ENCODE measurements around the gene KDELR1.
A peak's percentile ranks its signal among the peaks of the same experiment; 100 is the strongest.
"Not testable (repeated sequence)": the region's sequence is repeated elsewhere in the genome, so short reads cannot be mapped to it uniquely, and the experiment has no call there.

Gene KDELR1

DNA sequence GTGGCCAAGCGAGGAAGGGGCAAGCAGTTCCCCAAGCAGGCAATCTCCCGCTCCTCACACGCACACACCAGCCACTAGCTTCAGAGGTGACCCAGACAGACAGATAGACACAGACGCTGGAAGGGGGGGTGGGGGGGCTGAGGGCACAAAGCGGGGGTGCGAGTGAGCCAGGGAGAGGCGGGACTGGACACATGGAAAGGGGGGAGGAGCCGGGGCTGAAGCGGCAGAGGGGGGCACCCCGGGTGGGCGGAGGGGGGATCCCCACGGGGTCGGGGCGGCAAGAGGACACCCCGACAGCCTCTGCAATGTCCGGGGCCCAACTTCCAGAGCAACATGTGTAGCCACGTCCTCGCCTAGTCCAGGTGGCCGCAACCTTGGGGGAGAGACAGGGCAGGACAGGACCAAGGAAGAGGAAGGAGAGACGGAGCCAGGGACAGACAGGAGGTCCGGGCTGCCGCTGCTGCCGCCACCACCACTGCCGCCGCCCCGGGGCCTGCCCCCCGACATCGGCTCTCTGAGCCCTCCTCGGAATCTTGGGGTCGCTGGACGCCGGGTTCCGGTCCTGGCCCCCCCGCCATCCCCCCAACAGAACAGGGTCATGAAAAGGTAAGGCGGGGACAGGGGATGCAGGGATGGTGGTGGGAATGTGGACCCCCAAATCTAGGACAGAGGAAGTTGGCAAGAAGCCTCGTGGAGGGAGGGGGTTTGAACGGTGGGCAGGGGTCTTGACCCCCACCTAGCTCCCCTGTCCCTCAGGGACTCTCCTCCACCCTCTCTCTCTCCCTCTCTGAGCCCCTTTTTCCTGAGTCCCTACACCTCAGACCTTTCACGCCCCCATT, 3.2 kb upstream of the KDELR1 start:
- in situ Hi-C loops (cut with MboI; ENCODE audit: low sequenced_read_pairs, unreplicated experiment): no loop called here
- no peak for DNase-seq (ENCODE audit: low spot score)
- TF ChIP-seq, protein P1, sequence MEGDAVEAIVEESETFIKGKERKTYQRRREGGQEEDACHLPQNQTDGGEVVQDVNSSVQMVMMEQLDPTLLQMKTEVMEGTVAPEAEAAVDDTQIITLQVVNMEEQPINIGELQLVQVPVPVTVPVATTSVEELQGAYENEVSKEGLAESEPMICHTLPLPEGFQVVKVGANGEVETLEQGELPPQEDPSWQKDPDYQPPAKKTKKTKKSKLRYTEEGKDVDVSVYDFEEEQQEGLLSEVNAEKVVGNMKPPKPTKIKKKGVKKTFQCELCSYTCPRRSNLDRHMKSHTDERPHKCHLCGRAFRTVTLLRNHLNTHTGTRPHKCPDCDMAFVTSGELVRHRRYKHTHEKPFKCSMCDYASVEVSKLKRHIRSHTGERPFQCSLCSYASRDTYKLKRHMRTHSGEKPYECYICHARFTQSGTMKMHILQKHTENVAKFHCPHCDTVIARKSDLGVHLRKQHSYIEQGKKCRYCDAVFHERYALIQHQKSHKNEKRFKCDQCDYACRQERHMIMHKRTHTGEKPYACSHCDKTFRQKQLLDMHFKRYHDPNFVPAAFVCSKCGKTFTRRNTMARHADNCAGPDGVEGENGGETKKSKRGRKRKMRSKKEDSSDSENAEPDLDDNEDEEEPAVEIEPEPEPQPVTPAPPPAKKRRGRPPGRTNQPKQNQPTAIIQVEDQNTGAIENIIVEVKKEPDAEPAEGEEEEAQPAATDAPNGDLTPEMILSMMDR (IDR thresholded peaks at IDR 0.05; ENCODE audit: borderline replicate concordance, control extremely low read depth, extremely low read depth, insufficient read depth, missing control alignments): no peak

DNA sequence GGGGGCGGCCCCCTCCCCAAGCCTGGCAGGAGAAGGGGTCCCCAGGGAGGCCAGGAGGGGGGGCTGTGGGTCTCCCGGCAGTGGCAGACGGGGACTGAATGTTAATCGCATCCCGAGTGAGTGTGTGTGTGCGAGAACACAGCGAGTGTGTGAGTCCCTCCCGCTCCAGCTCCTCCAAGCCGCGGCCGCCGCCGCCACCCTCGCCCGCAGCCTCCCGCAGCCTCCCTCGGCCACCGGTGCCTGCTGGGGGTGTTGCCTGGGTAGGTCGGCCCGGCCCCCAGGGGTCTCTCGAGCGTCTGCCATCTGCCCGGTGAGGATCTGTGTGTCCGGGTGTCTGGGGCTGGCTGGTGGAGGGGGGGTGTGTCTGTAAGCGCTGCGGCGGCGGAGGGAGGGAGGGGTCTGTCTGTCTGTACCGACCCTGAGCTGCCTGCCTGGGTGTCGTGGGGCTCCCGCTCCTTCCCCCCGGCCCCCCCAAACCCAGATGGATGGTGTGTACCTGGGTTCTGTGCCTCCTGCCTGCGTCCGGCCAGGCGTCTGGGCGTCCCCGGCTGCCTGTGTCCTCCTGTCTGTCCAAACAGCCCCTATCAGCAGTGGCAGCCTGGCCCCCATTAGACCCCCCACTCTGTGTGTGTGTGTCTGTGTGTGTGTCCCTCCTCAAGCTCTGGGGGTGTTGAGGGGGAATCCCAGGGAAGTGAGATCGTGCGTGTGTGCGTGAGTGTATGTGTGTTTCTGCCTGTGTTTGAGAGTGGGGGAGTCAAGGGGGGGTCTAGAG, 2.4 kb upstream of the KDELR1 start, which contains the start of gene GRIN2D:
Gene GRIN2D (plus strand): TSS at position 110 of the 772 bp plus-strand sequence. CDS start 4,725 bp downstream, outside the sequence.
- DNase-seq (ENCODE audit: low spot score): no peak
- TF ChIP-seq, protein P1 (IDR thresholded peaks at IDR 0.05; ENCODE audit: borderline replicate concordance, control extremely low read depth, extremely low read depth, insufficient read depth, missing control alignments): no peak
- in situ Hi-C loops (cut with MboI; ENCODE audit: low sequenced_read_pairs, unreplicated experiment): no loop called here

DNA sequence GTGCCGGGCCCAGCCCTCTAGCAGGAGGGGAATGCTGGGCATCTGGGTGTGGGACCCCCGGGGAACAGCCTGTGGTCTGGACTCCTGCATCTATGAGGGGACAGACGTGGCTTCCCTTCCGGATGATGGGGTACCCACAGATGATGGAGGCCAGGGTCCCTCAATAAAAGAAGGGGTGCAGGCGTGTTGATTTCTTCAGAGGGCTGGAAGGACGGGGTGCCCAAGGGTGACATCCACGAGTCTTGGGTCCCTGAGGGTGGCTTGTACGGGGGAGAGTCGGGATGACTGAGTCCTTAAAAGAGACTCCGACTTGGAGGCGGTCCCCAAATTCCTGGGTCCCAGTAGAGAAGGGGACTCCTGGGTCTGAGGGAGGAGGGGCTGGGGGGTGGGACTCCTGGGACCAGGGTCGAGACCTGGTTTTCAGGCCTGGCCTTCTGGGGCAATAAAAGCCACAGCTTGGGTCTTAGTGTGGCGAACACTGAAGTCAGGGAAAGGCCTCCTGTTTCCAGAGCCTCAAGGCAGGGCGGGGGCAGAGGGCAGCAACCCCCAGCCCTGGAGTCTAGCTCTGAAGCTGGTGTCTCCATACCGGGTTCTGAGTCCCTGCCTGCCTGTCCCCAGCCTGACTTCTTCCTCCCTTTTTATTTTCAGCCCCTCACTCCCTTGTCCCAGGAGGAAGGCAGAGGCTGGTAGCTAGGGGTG, 1.7 kb upstream of the KDELR1 start:
- in situ Hi-C loops (cut with MboI; ENCODE audit: low sequenced_read_pairs, unreplicated experiment): no loop called here
- TF ChIP-seq, protein P1 (IDR thresholded peaks at IDR 0.05; ENCODE audit: borderline replicate concordance, control extremely low read depth, extremely low read depth, insufficient read depth, missing control alignments): no peak
- DNase-seq (ENCODE audit: low spot score): no peak

DNA sequence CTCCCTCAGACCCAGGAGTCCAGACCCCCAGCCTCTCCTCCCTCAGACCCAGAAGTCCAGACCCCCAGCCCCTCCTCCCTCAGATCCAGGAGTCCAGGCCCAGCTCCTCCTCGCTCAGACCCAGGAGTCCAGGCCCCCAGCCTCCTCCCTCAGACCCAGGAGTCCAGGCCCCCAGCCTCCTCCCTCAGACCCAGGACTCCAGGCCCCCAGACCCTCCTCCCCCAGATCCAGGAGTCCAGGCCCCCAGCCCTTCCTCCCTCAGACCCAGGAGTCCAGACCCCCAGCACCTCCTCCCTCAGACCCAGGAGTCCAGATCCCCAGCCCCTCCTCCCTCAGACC, 624 bp upstream of the KDELR1 start:
- in situ Hi-C loops (cut with MboI; ENCODE audit: low sequenced_read_pairs, unreplicated experiment); DNase-seq (ENCODE audit: low spot score): not testable (repeated sequence)

DNA sequence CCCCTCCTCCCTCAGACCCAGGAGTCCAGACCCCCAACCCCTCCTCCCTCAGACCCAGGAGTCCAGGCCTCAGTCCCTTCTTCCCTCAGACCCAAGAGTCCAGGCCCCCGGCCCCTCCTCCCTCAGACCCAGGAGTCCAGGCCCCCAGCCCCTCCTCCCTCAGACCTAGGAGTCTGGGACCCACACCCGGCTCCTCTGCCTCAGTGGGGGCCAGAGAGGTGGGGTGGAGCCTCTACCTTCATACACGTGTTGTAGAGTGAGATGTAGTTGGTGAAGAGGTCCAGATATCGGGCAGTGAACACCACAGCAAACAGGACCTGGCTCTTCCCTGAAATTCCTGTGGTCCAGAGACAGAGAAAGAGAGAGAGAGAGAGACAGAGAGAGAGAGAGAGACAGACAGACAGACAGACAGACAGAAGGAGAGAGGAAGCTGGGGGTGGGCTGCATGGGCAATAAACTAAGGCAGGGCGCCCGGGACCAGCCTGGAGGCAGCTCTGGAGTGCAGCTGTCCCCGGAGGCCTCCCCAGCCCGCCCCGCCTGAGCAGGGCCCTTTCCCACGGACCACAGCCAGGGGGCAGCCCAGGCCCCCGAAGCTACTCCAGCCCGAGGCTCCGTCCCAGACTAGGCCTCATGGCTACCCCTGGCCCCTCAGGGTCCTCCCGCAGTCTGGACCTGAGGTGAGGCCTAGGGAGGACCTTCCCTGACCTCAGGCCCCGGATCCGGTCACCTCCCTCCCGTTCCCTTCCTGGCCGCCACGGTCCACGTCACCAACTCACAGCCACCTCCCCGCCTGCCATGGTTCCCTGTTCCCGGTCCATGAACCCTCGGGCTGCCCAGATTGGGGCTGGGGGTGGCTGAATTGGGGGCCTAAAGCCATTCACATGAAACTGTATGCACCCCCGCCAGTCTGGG, 907 bp downstream of the KDELR1 start:
- DNase-seq (ENCODE audit: low spot score): peak; percentile 82
- TF ChIP-seq, protein P1 (IDR thresholded peaks at IDR 0.05; ENCODE audit: borderline replicate concordance, control extremely low read depth, extremely low read depth, insufficient read depth, missing control alignments): peak; percentile 74
- in situ Hi-C loops (cut with MboI; ENCODE audit: low sequenced_read_pairs, unreplicated experiment): no loop called here

DNA sequence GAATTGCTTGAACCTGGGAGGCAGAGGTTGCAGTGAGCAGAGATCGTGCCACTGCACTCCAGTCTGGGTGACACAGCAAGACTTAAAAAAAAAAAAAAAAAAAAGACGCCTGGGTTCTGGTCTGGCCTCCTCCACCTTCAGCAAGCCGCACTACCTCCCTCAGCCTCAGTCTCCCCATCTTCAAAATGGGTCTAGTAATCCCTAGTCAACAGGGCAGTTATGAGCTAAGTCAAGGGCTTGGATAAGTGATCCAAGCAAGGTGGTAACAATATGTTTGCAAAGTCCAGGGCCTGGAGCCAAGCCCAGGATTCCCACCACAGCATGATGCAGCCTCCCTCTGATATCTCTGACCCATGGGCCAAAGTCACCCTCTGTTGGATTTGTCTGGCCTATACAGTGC, 4.4 kb downstream of the KDELR1 start:
- DNase-seq (ENCODE audit: low spot score): no peak
- in situ Hi-C loops (cut with MboI; ENCODE audit: low sequenced_read_pairs, unreplicated experiment): no loop called here
- TF ChIP-seq, protein P1 (IDR thresholded peaks at IDR 0.05; ENCODE audit: borderline replicate concordance, control extremely low read depth, extremely low read depth, insufficient read depth, missing control alignments): no peak

Data from GM13976 (cell line).